IMR-90 (cell line): ENCODE data around the gene GMFB. TPM values are rescaled to one million over a fixed set of nuclear protein-coding genes. Genes with fewer than 3 reads are reported as not detected.

Experiments used
- ATAC-seq: fragments of 200-7000 bp; cut with Tn5 transposase; 2 replicates; pipeline ENCODE4 v1.9.1; 2020; ENCODE audit warnings: low read depth, mild to moderate bottlenecking, moderate library complexity
- BruUV-seq: library from RNA; stranded (reverse); fragments of 400-500 nt; replicated peaks from 2 replicates; lab custom pipeline; 2021; lab: Mats Ljungman, UMichigan
- CTCF ChIA-PET: fragments of 300-600 bp; formaldehyde crosslinking; extraction: SDS; loops from one replicate; lab custom pipeline; 2021; ENCODE audit warnings: antibody characterized with exemption; lab: Yijun Ruan, JAX
- POLR2A ChIA-PET: fragments of 300-600 bp; sonication (Branson Sonifier 250); formaldehyde crosslinking; loops from one replicate; lab custom pipeline; 2022; ENCODE audit warnings: antibody characterized with exemption; ENCODE audit not compliant: unreplicated experiment; lab: Charles Lee
- DNase-seq: peaks from one replicate; pipeline ENCODE4 v3.0.0; 2013
- H2AFZ ChIP-seq: replicated peaks from 2 replicates; pipeline ENCODE3; 2013; ENCODE audit warnings: low read length, mild to moderate bottlenecking; ENCODE audit not compliant: poor library complexity
- H2AK5ac ChIP-seq: 2 replicates; pipeline ENCODE4 v1.6.1; 2013; ENCODE audit warnings: low read depth, low read length, inconsistent platforms
- H2AK9ac ChIP-seq: replicated peaks from 2 replicates; pipeline ENCODE3; 2013; ENCODE audit warnings: mild to moderate bottlenecking, low read depth, low read length, moderate library complexity; ENCODE audit not compliant: poor library complexity
- H2BK120ac ChIP-seq: 2 replicates; pipeline ENCODE4 v1.6.1; 2013; ENCODE audit warnings: low read depth, low read length, inconsistent platforms
- H2BK15ac ChIP-seq: 3 replicates; pipeline ENCODE4 v1.6.1; 2013; ENCODE audit warnings: low read depth, low read length, inconsistent platforms
- H2BK20ac ChIP-seq: 2 replicates; pipeline ENCODE4 v1.6.1; 2013; ENCODE audit warnings: low read depth, mild to moderate bottlenecking, inconsistent platforms, low read length, moderate library complexity
- H2BK5ac ChIP-seq: 2 replicates; pipeline ENCODE4 v1.6.1; 2013; ENCODE audit warnings: mild to moderate bottlenecking, low read depth, low read length, inconsistent platforms; ENCODE audit not compliant: poor library complexity, severe bottlenecking
- H3K14ac ChIP-seq: replicated peaks from 2 replicates; pipeline ENCODE4 v1.6.1; 2013; ENCODE audit warnings: low read depth, low read length, inconsistent platforms
- H3K18ac ChIP-seq: 2 replicates; pipeline ENCODE4 v1.6.1; 2013; ENCODE audit warnings: low read depth, low read length, control low read depth
- H3K23ac ChIP-seq: 2 replicates; pipeline ENCODE4 v1.6.1; 2013; ENCODE audit warnings: low read depth, low read length, inconsistent platforms
- H3K27ac ChIP-seq: 2 replicates; pipeline ENCODE4 v1.5.1; 2013; ENCODE audit warnings: mild to moderate bottlenecking, control low read depth, low read length; ENCODE audit not compliant: insufficient read depth
- H3K27me3 ChIP-seq: 2 replicates; pipeline ENCODE4 v1.6.1; 2013; ENCODE audit warnings: low read length; ENCODE audit not compliant: control insufficient read depth, insufficient read depth
- H3K36me3 ChIP-seq: 2 replicates; pipeline ENCODE4 v1.6.1; 2013; ENCODE audit warnings: low read length, mixed read lengths; ENCODE audit not compliant: control insufficient read depth, insufficient read depth
- H3K4ac ChIP-seq: 2 replicates; pipeline ENCODE4 v1.6.1; 2013; ENCODE audit warnings: low read depth, low read length, inconsistent platforms
- H3K4me1 ChIP-seq: 2 replicates; pipeline ENCODE4 v1.6.1; 2013; ENCODE audit warnings: low read length, mixed read lengths; ENCODE audit not compliant: control insufficient read depth, insufficient read depth
- H3K4me2 ChIP-seq: 2 replicates; pipeline ENCODE4 v1.6.1; 2013; ENCODE audit warnings: low read depth, mild to moderate bottlenecking, control low read depth, low read length, moderate library complexity
- H3K4me3 ChIP-seq: 2 replicates; pipeline ENCODE4 v1.5.1; 2013; ENCODE audit warnings: low read depth, mild to moderate bottlenecking, control low read depth, low read length, moderate library complexity; ENCODE audit not compliant: insufficient read depth
- H3K56ac ChIP-seq: 2 replicates; pipeline ENCODE4 v1.6.1; 2013; ENCODE audit warnings: low read length, inconsistent platforms; ENCODE audit not compliant: insufficient read depth; ENCODE audit errors: extremely low read depth
- H3K79me1 ChIP-seq, 2 experiments: 2 replicates each; pipeline ENCODE4 v1.6.1; 2013; ENCODE audit warnings: low read length in 2 of 2, inconsistent platforms in 1 of 2, low read depth in 1 of 2
- H3K9ac ChIP-seq: 2 replicates; pipeline ENCODE4 v1.6.1; 2013; ENCODE audit warnings: low read depth, low read length, control low read depth
- H3K9me1 ChIP-seq: 2 replicates; pipeline ENCODE4 v1.6.1; 2013; ENCODE audit warnings: low read length, inconsistent platforms; ENCODE audit not compliant: insufficient read depth
- H3K9me3 ChIP-seq: 2 replicates; pipeline ENCODE4 v1.6.1; 2013; ENCODE audit warnings: low read length; ENCODE audit not compliant: control insufficient read depth, insufficient read depth
- H4K20me1 ChIP-seq: 2 replicates; pipeline ENCODE4 v1.6.1; 2013; ENCODE audit warnings: low read length, inconsistent platforms; ENCODE audit not compliant: insufficient read depth
- H4K5ac ChIP-seq: 2 replicates; pipeline ENCODE4 v1.6.1; 2013; ENCODE audit warnings: mild to moderate bottlenecking, low read depth, low read length, control low read depth
- H4K8ac ChIP-seq, 2 experiments: 2 replicates each; pipeline ENCODE4 v1.6.1; 2013; ENCODE audit warnings: low read depth in 2 of 2, low read length in 2 of 2, control low read depth in 1 of 2, inconsistent platforms in 1 of 2
- H4K91ac ChIP-seq: 2 replicates; pipeline ENCODE4 v1.6.1; 2013; ENCODE audit warnings: low read depth, low read length, inconsistent platforms; ENCODE audit not compliant: insufficient read depth
- BHLHE40 ChIP-seq: fragments of 150-350 bp; IDR thresholded peaks from 2 replicates; pipeline ENCODE4 v1.6.1; 2016; ENCODE audit warnings: mild to moderate bottlenecking, low read depth, low read length
- CEBPB ChIP-seq: IDR thresholded peaks from 2 replicates; pipeline ENCODE4 v1.6.1; 2012; ENCODE audit warnings: low read depth, low read length, improper control_type of control experiment
- CHD1 ChIP-seq: IDR thresholded peaks from 2 replicates; pipeline ENCODE4 v1.6.1; 2012; ENCODE audit warnings: low read depth, low read length, improper control_type of control experiment
- MAFK ChIP-seq: IDR thresholded peaks from 2 replicates; pipeline ENCODE4 v1.6.1; 2012; ENCODE audit warnings: low read depth, low read length, improper control_type of control experiment
- NFE2L2 ChIP-seq: fragments of 150-350 bp; IDR thresholded peaks from 2 replicates; pipeline ENCODE4 v1.6.1; 2016; ENCODE audit warnings: low read depth, mild to moderate bottlenecking, low read length
- RAD21 ChIP-seq: IDR thresholded peaks from 2 replicates; pipeline ENCODE4 v1.6.1; 2012; ENCODE audit warnings: low read length, improper control_type of control experiment
- SMC3 ChIP-seq: fragments of 150-350 bp; IDR thresholded peaks from 2 replicates; pipeline ENCODE4 v1.6.1; 2016; ENCODE audit warnings: low read depth, mild to moderate bottlenecking, antibody characterized with exemption, low read length, moderate library complexity
- WGBS, 2 experiments: methylation state at CpG; one replicate each; pipeline versions ENCODE4 v1.1.5 to v1.1.7; 2013; ENCODE audit warnings: missing lambda C conversion rate in 2 of 2; ENCODE audit not compliant: insufficient read length in 1 of 2; ENCODE audit errors: extremely low coverage in 2 of 2; 5-methylcytosine and 5-hydroxymethylcytosine counted together
- dilution Hi-C: fragments of 300-500 bp; cut with HindIII; formaldehyde crosslinking; loops from one replicate; pipeline ENCODE4 v1.14.3; 2018; ENCODE audit warnings: low sequenced_read_pairs; ENCODE audit not compliant: unreplicated experiment
- in situ Hi-C: fragments of 300-500 bp; cut with MboI; formaldehyde crosslinking; loops from 3 replicates; pipeline ENCODE4 v1.14.3; 2019; ENCODE audit warnings: low sequenced_read_pairs, inconsistent platforms, mixed read lengths
- intact Hi-C: fragments of 100-400 bp; cut with micrococcal nuclease; formaldehyde crosslinking; loops from 2 replicates; pipeline ENCODE4 v1.10.0; 2022
- polyA plus RNA-seq, 3 experiments: library from polyadenylated mRNA; depleted of rRNA; stranded (reverse); fragments of >200 nt; gene quantifications; 2 replicates each; pipeline ENCODE4 v1.2.3, GENCODE V29; 2012; ENCODE audit warnings: low replicate concordance in 1 of 3
- total RNA-seq: library from RNA; depleted of rRNA; stranded (reverse); fragments of >200 nt; gene quantifications from 2 replicates; pipeline ENCODE4 v1.2.3, GENCODE V29; 2012
- TF ChIP-seq, protein P1 (sequence below): fragments of 150-350 bp; IDR thresholded peaks from 2 replicates; pipeline ENCODE4 v1.6.1; 2016; ENCODE audit warnings: low read depth, mild to moderate bottlenecking, low read length, moderate library complexity, borderline replicate concordance

Gene GMFB
- total and polyA plus RNA-seq, 2 of the 4 experiments (the other 2 are of a cell fraction), result 22.4 to 59.1 TPM

- peaks cover 11% of the 10 kb centered on the region for H3K36me3 ChIP-seq
- CTCF ChIA-PET, result no interaction called here
- intact Hi-C loops, result no loop called here
Observed at GRCh38 chr14:54535646-54536045, 46.9 kb upstream of the GMFB start.

More at GRCh38 chr14:54535646-54536045, 46.9 kb upstream of the GMFB start:
- Histone ChIP-seq H3K27ac (no peak overlapping the region), H3K18ac (no peak overlapping the region), H3K4me2 (no peak overlapping the region), H3K27me3 (no peaks in the 10 kb centered on the region), H4K5ac (no peak overlapping the region), H2BK5ac (no peak overlapping the region), H2BK120ac (no peak overlapping the region), H2AFZ (no peak overlapping the region), H3K4me3 (no peak overlapping the region), H3K9me3 (no peaks in the 10 kb centered on the region), H3K9ac (no peak overlapping the region), H3K79me1 (no peaks in the 10 kb centered on the region; a peak in 1 of 4 replicates), H4K91ac (no peak overlapping the region), H2AK5ac (no peak overlapping the region), H2BK15ac (no peak overlapping the region), H2BK20ac (no peak overlapping the region), H2AK9ac (no peak overlapping the region), H3K56ac (no peak overlapping the region), H4K8ac (no peak overlapping the region), H3K23ac (no peak overlapping the region), H3K4me1 (no peaks in the 10 kb centered on the region), H3K4ac (no peak overlapping the region), H4K20me1 (no peaks in the 10 kb centered on the region), H3K14ac (no peak overlapping the region), H3K9me1 (peaks cover 2% of the 10 kb centered on the region; the same call in 1 of the 2 replicates)
- no peak for ATAC-seq
- dilution Hi-C loops, result no loop called here
- TF ChIP-seq, protein P1, sequence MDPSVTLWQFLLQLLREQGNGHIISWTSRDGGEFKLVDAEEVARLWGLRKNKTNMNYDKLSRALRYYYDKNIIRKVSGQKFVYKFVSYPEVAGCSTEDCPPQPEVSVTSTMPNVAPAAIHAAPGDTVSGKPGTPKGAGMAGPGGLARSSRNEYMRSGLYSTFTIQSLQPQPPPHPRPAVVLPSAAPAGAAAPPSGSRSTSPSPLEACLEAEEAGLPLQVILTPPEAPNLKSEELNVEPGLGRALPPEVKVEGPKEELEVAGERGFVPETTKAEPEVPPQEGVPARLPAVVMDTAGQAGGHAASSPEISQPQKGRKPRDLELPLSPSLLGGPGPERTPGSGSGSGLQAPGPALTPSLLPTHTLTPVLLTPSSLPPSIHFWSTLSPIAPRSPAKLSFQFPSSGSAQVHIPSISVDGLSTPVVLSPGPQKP, result no peak
- TF ChIP-seq SMC3, result no peak
- TF ChIP-seq RAD21, result no peak
- TF ChIP-seq BHLHE40, result no peak
- TF ChIP-seq NFE2L2, result no peak
- no peak for TF ChIP-seq CHD1
- no peak for TF ChIP-seq CEBPB
- TF ChIP-seq MAFK, result no peak
- no peak for DNase-seq
- WGBS, 2 experiments, result no CpG with 5 or more reads among the region's 2 CpGs
- in situ Hi-C loops, result no loop called here
- BruUV-seq, result no TSS peak
- POLR2A ChIA-PET, result no interaction called here
